HG03469 (cell line): ENCODE results near the gene GGA1.

Experiments
- ATAC-seq: cut with Tn5 transposase; IDR thresholded peaks from one replicate; pipeline ENCODE4 v1.9.1; 2021; ENCODE audit warnings: mild to moderate bottlenecking, moderate library complexity, moderate number of reproducible peaks; ENCODE audit not compliant: unreplicated experiment

GGA1 gene

GRCh38 chr22:37672920-37673455 lies 64.4 kb downstream of the GGA1 start:
- ATAC-seq = no peak

- no peak for ATAC-seq
Observed at GRCh38 chr22:37674248-37674647, 65.6 kb downstream of the GGA1 start.

- no peak for ATAC-seq
Observed at GRCh38 chr22:37674951-37675929, 66.6 kb downstream of the GGA1 start, which contains the start of gene LGALS1. TSS of gene LGALS1 (plus strand) at chr22:37675636. CDS start at chr22:37675703, 67 bp downstream.

- ATAC-seq = no peak
Observed at GRCh38 chr22:37675930-37676735, 67.5 kb downstream of the GGA1 start.

GRCh38 chr22:37676736-37677492 lies 68.3 kb downstream of the GGA1 start:
- peak; percentile 27 for ATAC-seq

GRCh38 chr22:37677493-37677974 lies 68.9 kb downstream of the GGA1 start:
- ATAC-seq = no peak

GRCh38 chr22:37678372-37678771 lies 69.7 kb downstream of the GGA1 start:
- no peak for ATAC-seq

GRCh38 chr22:37679670-37680069 lies 71.0 kb downstream of the GGA1 start:
- ATAC-seq = no peak

- no peak for ATAC-seq
Observed at GRCh38 chr22:37680191-37680851, 71.7 kb downstream of the GGA1 start.

GRCh38 chr22:37681001-37681424 lies 72.4 kb downstream of the GGA1 start:
- no peak for ATAC-seq

- ATAC-seq = no peak
Observed at GRCh38 chr22:37681556-37682049, 73.0 kb downstream of the GGA1 start.
